Tibial artery (tissue), 4 donors: ENCODE data around the gene IL3RA.
A peak's percentile ranks its signal among the peaks of the same experiment; 100 is the strongest.

Experiments used
- DNase-seq, 2 donors: peaks; one replicate each; pipeline ENCODE4 v3.0.0-alpha.2; 2019
- H3K27ac ChIP-seq, 2 donors: fragments of 200-600 bp; sonication (generic) in 1 of 2; 1 replicate in 1 of 2; 2 replicates in 1 of 2; pipeline ENCODE4 v1.5.1; 2018 to 2019; ENCODE audit warnings: mild to moderate bottlenecking in 1 of 2
- H3K27me3 ChIP-seq, 2 donors: fragments of 200-600 bp; sonication (generic) in 1 of 2; one replicate each; pipeline versions ENCODE4 v1.5.1 to v1.6.0; 2016 to 2019
- H3K36me3 ChIP-seq, 3 donors: fragments of 200-600 bp; sonication (generic) in 2 of 3; one replicate each; pipeline ENCODE4 v1.5.1; 2016 to 2019; ENCODE audit warnings: mild to moderate bottlenecking in 2 of 3
- H3K4me1 ChIP-seq, 4 donors: fragments of 200-600 bp; sonication (generic) in 2 of 4; 1 replicate in 3 of 4; 2 replicates in 1 of 4; pipeline ENCODE4 v1.5.1; 2016 to 2019
- H3K4me3 ChIP-seq, 2 donors: fragments of 200-600 bp; sonication (generic) in 1 of 2; 1 replicate in 1 of 2; 2 replicates in 1 of 2; pipeline ENCODE4 v1.5.1; 2018 to 2019; ENCODE audit warnings: mild to moderate bottlenecking in 2 of 2
- H3K9me3 ChIP-seq, 3 donors: fragments of 200-600 bp; sonication (generic) in 1 of 3; one replicate each; pipeline ENCODE4 v1.5.1; 2016 to 2019
- CTCF ChIP-seq, 2 experiments: fragments of 200-600 bp in 1 of 2; fragments of 450-650 bp in 1 of 2; IDR thresholded peaks; one replicate each; pipeline ENCODE4 v1.5.1; 2017 to 2019; ENCODE audit warnings: antibody characterized with exemption in 2 of 2, mild to moderate bottlenecking in 1 of 2, moderate library complexity in 1 of 2
- intact Hi-C: fragments of 100-400 bp; cut with DNase I; formaldehyde crosslinking; loops from one replicate; pipeline ENCODE4 v1.15.0; 2023; ENCODE audit warnings: low total_unique reads

Gene IL3RA

DNA sequence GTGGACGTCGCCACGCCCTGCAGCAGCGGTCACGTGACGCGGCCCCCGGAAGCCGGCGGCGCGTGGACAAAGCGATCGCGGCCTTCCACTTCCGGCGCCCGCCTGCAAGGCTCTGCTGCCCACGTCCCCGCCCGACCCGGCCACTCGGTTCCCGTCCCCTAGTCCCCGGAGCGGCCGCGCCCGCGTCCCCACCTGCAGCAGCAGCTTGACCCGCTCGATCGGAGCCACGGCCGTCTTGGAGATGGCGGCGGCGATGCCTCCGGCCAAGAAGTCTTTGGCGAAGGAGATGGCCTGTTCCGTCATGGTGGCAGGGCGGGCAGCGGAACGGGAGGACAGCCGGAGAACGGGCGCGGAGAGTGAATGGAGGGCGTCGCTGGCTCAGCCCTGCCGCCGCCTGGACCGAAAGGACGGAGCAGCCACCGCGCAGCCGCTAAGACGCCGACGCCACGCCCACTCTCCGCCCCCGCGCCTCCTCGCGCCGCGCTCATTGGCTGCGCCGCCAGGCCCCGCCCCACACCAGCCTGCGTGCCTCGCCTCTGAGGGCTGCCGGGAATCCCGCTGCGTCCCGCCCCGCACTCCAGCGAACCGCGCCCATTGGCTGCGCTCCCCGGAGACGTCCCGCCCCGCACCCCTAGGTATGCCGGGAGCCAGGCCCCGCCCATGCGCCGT, 55.3 kb downstream of the IL3RA start, which contains the start of gene SLC25A6:
SLC25A6 (minus strand) TSS at position 407 of the 669 bp plus-strand sequence; CDS start at position 303, 104 bp downstream.
- TF ChIP-seq CTCF (IDR thresholded peaks at IDR 0.05): peak; percentile 5 to 19
- Histone ChIP-seq H3K27ac (peak within 1 kb of the TSS; percentile 97 to 98), H3K27me3 (no peaks in the 10 kb centered on the region), H3K4me1 (peaks cover 0 to 54% (median 43%) of the 10 kb centered on the region in 4 donors), H3K36me3 (peaks cover 35 to 48% (median 40%) of the 10 kb centered on the region in 3 donors), H3K9me3 (no peaks in the 10 kb centered on the region), H3K4me3 (peak within 1 kb of the TSS; percentile 89 to 92)
- intact Hi-C loops: loop anchor here (2.0 to 10.0 kb wide), 3 partner anchors 61 to 1077 kb away; partner anchors contain the start of genes AKAP17A, ASMTL and GTPBP6
- DNase-seq: peak; percentile 97 to 99

DNA sequence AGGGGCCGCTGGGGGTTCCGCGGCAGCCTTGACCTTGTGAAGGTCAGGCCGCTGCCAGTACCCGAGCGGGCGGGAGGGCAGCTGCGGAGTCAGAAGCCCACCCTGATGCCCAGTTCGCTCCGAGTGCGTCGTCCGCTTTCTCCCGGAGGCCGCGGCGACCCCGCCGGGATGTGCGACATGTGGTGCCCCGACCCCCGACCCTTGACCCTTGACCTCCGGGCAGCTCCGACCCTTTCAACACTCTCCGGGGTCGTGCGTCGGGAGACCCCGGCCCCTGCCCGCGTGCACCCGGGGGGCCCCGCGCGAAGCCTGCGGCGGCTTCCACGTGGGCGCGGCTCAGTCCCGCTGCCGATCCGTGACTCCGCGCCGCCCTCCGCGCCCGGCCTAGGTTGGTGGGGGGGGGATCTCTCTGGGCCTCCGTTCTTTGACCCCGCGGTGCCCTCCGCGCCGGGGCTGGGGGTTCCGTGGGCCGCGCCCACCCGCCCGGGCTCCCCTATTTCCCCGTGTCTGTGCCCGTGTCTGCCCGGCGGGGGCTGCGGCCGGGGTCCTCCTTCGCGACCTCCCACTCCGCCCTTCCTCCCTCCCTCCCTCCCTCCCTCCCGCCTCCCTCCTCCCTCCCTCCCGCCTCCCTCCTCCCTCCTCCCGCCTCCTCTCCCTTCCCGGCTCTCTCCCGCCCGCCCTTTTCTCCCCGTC, 55.9 kb downstream of the IL3RA start:
- H3K4me3 ChIP-seq: peak overlapping the region; percentile 89 to 92
- H3K27me3 ChIP-seq: no peaks in the 10 kb centered on the region
- DNase-seq: peak; percentile 73 to 87
- peak overlapping the region; percentile 97 to 98 for H3K27ac ChIP-seq
- H3K9me3 ChIP-seq: no peaks in the 10 kb centered on the region
- peaks cover 29 to 46% (median 33%) of the 10 kb centered on the region in 3 donors for H3K36me3 ChIP-seq
- no peak for TF ChIP-seq CTCF (IDR thresholded peaks at IDR 0.05)
- peaks cover 0 to 54% (median 43%) of the 10 kb centered on the region in 4 donors for H3K4me1 ChIP-seq
- intact Hi-C loops: loop anchor here (2.0 to 10.0 kb wide), 3 partner anchors 60 to 1078 kb away; partner anchors contain the start of genes AKAP17A, ASMTL and GTPBP6

GRCh38 chrX:1393871-1394615, 57.5 kb downstream of the IL3RA start:
- intact Hi-C loops: loop anchor here (2.0 to 10.0 kb wide), 3 partner anchors 59 to 1079 kb away; partner anchors contain the start of genes AKAP17A, ASMTL and GTPBP6
- Histone ChIP-seq H3K4me3 (peak overlapping the region in 1 of 2 donors; percentile 5), H3K9me3 (no peaks in the 10 kb centered on the region), H3K4me1 (peaks cover 0 to 45% (median 36%) of the 10 kb centered on the region in 4 donors), H3K27me3 (no peaks in the 10 kb centered on the region), H3K36me3 (peaks cover 13 to 31% (median 18%) of the 10 kb centered on the region in 3 donors), H3K27ac (peak overlapping the region; percentile 62 to 98)
- peak; percentile 4 to 54 for DNase-seq
- no peak for TF ChIP-seq CTCF (IDR thresholded peaks at IDR 0.05)

- Histone ChIP-seq H3K27ac (peak overlapping the region; percentile 62 to 98), H3K4me1 (peaks cover 0 to 37% (median 29%) of the 10 kb centered on the region in 4 donors), H3K4me3 (peak overlapping the region in 1 of 2 donors; percentile 5), H3K27me3 (no peaks in the 10 kb centered on the region), H3K9me3 (no peaks in the 10 kb centered on the region), H3K36me3 (peaks cover 5 to 27% (median 9%) of the 10 kb centered on the region in 3 donors)
- peak; percentile 24 to 68 for DNase-seq
- no peak for TF ChIP-seq CTCF (IDR thresholded peaks at IDR 0.05)
- intact Hi-C loops: loop anchor here (10.0 kb wide), 2 partner anchors 200 to 1080 kb away; partner anchors contain the start of genes AKAP17A and GTPBP6
These were observed 58.3 kb downstream of the IL3RA start for GRCh38 chrX:1394731-1395501.
